K562 (cell line): Measurements from ENCODE around the gene DPP9. TPM values are rescaled to one million over a fixed set of nuclear protein-coding genes. Genes with fewer than 3 reads are reported as not detected.

Experiments
- BHLHE40 ChIP-seq: IDR thresholded peaks from 2 replicates; pipeline ENCODE4 v1.6.1; 2011; ENCODE audit warnings: low read length, improper control_type of control experiment
- HNRNPL ChIP-seq: fragments of 200-400 bp; formaldehyde crosslinking; IDR thresholded peaks from 2 replicates; pipeline ENCODE4 v1.6.1; 2017; ENCODE audit warnings: low read depth, mild to moderate bottlenecking, low read length
- PRMT5 ChIP-seq: sonication (generic); formaldehyde crosslinking; IDR thresholded peaks from 2 replicates; pipeline ENCODE4 v1.5.0; 2020; ENCODE audit warnings: missing genetic modification reagents
- ZNF175 ChIP-seq: fragments of 200-800 bp; sonication (Bioruptor generic); IDR thresholded peaks from 2 replicates; pipeline ENCODE4 v1.6.1; 2016; ENCODE audit warnings: low read depth, mild to moderate bottlenecking, missing genetic modification characterization, missing compliant biosample characterization
- ZNF407 ChIP-seq: fragments of 450-650 bp; IDR thresholded peaks from 2 replicates; pipeline ENCODE4 v1.6.1; 2016; ENCODE audit warnings: low read depth
- polyA plus RNA-seq, 8 experiments: library from polyadenylated mRNA; depleted of rRNA in 4 of 8; stranded (reverse) in 5 of 8; unstranded in 3 of 8; fragments of >200 nt; fragmentation: Nextera tagmentation in 2 of 8; fragmentation: Illumina TruSeq in 1 of 8; extraction: Ambion mirVana in 2 of 8; extraction: Trizol in 1 of 8; gene quantifications; 2 replicates each; pipeline versions ENCODE4 v1.2.1 to v1.2.3, GENCODE V29; 2011 to 2014; ENCODE audit warnings: inconsistent platforms in 1 of 8, missing spikeins in 1 of 8
- total RNA-seq, 7 experiments: library from RNA; depleted of rRNA in 6 of 7; stranded (reverse); fragments of >200 nt in 6 of 7; fragmentation: Illumina TruSeq in 2 of 7; extraction: Trizol in 2 of 7; gene quantifications; 2 replicates each; pipeline versions ENCODE4 v1.2.1 to v1.2.3, GENCODE V29; 2011 to 2021; ENCODE audit warnings: low replicate concordance in 1 of 7

DPP9 gene
- total and polyA plus RNA-seq, 9 of the 15 experiments (the other 6 are each of a cell fraction or from before 2014, with no cell fraction given) = 0.90 to 66.7 (median 24.5) TPM

GRCh38 chr19:4737955-4738600 is 14.4 kb upstream of the DPP9 start (continued):
- TF ChIP-seq ZNF407 = no peak
- no peak for TF ChIP-seq BHLHE40
- TF ChIP-seq ZNF175 (CRISPR knock-in tag) = no peak
- TF ChIP-seq HNRNPL = no peak
- TF ChIP-seq PRMT5 (CRISPR knock-in tag) = no peak
